GM21390 (cell line): ENCODE measurements around the gene PBX4.

Experiments
- ATAC-seq: cut with Tn5 transposase; IDR thresholded peaks from one replicate; pipeline ENCODE4 v1.9.1; 2021; ENCODE audit not compliant: unreplicated experiment

Gene PBX4

DNA sequence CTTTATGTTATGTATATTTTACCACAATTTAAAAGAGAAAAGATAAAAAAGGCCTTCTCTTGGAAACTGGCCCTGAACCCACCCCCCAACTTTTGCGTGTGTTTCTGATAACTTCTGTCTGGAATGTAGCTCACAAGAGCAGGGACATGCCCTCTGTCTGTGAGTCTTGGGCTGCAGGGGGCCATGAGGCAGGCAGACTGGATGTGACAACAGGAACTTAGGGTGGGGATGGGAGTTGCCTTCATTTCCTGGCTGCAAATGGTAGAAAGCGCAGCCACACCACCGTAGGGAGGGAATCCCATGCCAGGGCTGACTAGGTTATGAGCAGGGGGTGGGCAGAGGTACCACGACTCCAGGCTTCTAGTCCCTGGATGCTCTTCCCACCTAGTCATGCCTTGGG, 58.6 kb downstream of the PBX4 start:
- ATAC-seq, result no peak

DNA sequence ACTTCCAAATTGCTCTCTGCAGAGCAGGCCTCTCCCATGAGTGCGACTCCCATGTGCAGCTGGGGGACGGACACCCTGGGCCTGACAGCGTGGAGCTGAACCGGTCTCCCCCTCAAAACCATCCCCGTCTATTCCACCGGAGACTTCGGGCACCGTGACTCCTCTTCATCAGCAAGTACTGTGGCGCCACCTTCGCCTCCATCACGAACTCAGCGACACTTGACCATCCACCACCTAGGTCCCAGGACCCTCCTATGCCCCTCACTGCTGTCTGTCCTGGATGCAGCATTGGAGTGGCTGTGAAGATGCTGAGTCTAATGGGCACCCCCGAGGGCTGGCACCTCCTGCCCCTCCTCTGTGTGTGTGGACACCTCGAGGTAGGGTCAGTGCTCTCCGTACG, 59.9 kb downstream of the PBX4 start:
- no peak for ATAC-seq

DNA sequence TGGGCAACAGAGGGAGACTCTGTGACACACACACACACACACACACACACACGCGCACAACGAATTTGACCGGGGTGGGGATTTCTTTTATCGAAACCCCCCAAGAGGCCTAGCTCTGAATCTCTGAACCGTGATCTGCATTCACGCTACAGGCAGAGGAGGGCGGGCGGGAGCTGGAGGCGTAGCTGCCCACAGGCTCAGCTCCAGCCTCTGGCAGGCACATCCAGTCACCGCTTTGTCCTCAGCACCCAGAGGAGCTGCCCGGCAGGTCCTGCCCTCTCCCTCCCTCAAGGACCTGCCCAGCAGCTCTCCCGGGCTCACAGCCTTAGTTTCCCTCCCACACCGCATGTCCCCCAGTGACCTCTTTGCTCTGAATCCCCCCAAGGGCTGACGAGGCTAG, 60.4 kb downstream of the PBX4 start:
- ATAC-seq, result no peak

- no peak for ATAC-seq
Measured at GRCh38 chr19:19554074-19555023, 64.1 kb downstream of the PBX4 start.

GRCh38 chr19:19553670-19554069, 64.8 kb downstream of the PBX4 start:
- ATAC-seq, result no peak

DNA sequence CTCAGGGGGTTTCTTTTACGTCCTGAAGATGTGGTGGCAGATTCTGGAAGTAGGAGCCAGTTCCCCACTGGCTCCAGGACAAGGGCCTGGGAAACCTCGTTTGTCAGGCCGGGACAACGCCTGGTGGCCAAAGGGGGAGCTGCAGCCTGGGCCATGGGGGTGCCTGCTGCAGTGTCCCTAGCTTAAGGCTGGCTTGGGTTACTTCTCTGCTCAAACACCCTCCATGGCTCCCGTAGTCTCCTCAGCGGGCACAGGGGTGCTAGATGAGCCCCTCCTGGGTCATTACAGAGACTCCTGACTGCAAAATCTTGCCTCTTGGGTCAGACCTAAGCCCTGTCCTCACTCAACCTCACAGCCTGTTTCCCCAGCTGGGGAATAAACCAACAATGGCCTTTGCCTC, 65.7 kb downstream of the PBX4 start:
- ATAC-seq, result no peak

DNA sequence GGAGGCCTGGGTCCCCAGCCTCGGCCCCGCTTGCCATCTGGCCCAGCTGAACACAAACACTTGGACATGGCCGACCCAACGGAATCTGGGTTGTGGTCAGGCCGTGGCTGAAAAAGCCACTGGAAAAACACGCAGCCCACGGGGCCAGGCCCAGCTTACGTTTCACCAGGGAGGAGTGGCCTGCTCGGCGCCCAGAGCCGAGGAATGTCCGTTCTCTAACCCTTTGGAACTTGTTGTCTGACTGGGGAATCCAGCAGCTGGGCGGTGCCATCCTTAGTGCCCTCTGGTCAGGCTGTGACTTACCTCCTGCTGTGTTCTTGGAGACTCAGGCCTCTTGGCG, 66.7 kb downstream of the PBX4 start:
- no peak for ATAC-seq

DNA sequence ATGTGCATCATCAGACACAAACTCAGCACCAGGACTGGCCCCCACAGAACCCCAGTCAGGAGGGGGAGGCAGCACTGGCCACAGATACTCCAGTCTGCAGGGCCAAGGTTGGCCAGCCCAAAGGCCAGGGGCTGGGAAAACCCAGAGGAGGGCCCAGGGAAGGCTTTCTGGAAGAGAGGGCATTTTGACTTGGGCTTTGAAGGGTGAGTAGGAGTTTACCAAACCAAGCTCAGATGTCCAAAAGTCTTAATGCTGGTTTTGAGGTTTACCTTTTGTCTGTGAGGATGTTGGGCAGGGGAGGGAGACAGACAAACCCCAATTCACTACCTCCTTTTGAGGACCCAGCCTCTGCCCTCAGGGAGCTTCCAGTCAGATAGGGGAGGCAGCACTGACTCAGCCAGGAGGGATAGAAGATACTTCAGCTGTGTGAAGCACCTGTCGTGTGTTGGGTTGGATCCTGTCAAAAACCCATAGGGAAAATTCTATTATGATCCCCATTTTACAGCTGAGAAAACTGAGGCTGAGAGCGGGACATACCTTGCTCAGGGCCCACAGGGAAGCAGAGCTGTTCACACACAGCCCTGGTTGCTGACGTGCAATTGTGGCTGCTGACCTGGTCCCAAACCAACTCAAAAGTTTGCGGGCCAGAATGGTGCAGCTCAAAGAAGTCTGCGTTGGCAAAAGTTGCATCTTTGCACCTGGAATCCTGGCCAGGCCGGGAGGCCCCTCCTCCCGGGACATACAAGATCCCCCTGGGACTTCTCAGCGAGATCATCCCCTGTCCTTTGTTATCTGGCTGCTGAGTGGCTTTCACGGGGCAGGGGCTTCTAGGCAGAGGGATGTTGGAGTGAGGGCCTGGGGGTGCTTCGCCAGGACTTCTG, 67.3 kb downstream of the PBX4 start:
- ATAC-seq, result no peak

DNA sequence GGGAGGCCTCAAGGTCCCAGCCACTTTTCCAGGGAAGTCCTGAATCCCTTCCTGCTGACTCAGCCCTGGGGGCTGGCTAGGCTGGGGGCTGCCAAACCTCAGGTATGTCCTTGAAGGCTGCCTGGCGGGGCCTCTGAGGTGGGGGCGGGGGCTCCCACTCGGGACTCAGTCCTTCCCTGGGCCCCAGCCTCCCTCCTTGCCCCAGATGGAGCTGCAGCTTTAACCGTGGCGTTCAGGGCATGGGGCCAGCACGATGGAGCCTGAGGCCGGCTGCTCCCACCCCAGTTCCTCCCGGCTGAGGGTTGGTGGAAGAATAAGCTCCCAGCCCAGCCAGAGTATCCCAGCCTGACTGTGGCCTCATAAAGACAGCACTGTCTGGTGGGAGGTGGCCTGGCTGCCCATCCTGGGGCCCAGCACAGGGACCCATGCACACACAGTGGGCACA, 68.0 kb downstream of the PBX4 start:
- no peak for ATAC-seq

DNA sequence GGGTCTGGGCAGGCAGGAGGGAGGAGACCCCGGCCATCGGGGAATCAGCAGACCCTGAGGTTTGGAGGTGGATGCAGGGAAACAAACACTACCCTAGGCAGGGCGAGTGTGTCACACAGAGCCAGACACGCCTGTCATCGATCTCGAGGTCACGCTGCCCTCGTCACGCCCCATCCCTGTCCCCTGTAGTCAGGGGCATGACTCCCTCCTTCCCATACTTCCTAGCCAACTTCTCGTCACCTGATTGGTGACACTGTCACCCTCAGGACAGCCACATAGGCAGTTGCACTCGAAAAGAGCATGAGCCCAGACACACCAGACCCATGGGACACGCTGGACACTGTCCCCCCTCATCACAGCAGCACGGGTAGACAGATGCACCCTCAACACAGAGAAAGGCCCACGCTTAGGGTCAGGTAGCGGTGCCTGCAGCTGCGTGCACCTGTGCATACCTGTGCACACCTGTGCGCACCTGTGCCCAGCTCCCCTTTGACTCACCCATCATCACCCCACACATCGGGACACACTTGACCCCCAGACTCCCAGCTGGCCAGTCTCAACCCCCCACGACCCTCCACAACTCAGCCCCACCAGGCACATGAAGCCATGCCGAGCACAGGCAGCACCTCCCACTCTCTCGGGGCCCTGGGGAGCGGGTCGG, 68.6 kb downstream of the PBX4 start:
- no peak for ATAC-seq

DNA sequence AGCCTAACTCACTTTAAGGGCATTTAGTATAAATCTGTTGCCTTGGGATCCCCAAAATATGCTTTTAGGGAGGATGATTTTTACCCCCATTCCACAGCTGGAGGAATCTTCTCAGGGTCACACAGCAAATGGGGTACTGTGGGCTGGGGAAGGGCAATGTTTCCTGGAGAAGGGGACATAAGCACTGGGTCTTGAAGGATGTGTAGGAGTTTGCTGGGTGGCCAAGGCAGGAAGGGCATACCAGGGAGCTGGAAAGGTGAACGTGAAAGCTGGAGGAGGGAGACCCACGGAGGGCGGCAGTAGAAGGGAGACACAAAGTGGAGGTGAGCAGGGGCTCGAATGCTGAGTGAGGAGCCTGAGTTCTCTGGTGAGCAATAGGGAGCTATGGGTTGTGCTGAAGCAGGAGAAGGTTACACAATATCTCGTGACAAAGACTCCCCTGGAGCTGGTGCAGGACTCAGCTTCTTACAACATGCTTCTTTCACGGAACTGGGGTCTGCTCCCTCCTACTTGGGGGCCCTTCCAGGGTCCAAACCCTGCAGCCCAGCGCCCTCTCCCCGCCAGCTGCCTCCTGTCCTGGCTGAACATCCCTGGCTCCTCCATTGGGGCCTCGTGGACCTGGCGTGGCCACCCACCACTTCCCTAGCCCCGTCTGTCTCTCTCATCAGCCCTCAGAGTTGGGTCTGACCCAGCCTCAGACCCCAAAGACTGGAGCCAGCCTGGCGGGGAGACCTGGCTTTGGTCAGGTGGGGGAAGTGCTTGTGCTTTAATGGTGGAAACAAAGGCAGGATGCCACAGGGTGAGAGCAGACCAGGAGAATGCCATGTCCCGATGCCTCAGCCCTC, 69.3 kb downstream of the PBX4 start:
- ATAC-seq, result no peak

- ATAC-seq, result no peak
Measured at GRCh38 chr19:19547674-19548336, 70.7 kb downstream of the PBX4 start.

- no peak for ATAC-seq
Measured at GRCh38 chr19:19546751-19547162, 71.7 kb downstream of the PBX4 start.

DNA sequence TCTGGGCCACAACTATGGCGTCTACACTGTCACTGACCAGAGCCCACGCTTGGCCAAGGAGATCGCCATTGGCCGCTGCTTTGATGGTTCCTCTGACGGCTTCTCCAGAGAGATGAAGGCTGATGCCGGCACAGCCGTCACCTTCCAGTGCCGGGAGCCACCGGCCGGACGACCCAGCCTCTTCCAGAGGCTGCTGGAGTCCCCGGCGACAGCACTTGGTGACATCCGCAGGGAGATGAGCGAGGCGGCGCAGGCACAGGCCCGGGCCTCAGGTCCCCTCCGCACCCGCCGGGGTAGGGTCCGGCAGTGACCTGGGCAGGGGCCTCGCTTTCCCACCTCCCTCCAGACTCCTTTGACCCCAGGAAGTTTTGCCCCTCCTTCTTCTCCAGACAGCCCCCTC, 72.8 kb downstream of the PBX4 start:
- ATAC-seq, result no peak

- no peak for ATAC-seq
Measured at GRCh38 chr19:19544954-19545591, 73.4 kb downstream of the PBX4 start.

DNA sequence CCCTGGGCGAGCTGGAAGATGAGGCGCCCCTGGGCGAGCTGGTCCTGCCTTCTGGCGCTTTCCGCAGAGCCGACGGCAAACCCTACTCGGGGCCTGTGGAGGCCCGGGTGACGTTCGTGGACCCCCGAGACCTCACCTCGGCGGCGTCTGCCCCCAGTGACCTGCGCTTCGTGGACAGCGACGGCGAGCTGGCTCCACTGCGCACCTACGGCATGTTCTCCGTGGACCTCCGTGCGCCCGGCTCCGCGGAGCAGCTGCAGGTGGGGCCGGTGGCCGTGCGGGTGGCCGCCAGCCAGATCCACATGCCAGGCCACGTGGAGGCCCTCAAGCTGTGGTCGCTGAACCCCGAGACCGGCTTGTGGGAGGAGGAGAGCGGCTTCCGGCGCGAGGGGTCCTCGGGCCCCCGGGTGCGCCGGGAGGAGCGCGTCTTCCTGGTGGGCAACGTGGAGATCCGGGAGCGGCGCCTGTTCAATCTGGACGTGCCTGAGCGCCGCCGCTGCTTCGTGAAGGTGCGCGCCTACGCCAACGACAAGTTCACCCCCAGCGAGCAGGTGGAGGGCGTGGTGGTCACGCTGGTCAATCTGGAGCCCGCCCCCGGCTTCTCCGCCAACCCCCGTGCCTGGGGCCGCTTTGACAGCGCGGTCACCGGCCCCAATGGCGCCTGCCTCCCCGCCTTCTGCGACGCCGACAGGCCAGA, 74.1 kb downstream of the PBX4 start:
- no peak for ATAC-seq

DNA sequence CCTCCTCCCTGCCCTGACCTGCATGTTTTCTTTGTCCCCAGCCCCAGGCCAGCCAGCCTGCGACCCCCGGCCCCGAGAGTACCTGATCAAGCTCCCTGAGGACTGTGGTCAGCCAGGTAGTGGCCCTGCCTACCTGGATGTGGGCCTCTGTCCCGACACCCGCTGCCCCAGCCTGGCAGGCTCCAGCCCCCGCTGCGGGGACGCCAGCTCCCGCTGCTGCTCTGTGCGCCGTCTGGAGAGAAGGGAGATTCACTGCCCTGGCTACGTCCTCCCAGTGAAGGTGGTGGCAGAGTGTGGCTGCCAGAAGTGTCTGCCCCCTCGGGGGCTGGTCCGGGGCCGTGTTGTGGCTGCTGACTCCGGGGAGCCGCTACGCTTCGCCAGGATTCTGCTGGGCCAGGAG, 74.8 kb downstream of the PBX4 start:
- no peak for ATAC-seq

- ATAC-seq, result no peak
Measured at GRCh38 chr19:19543101-19543500, 75.4 kb downstream of the PBX4 start.

DNA sequence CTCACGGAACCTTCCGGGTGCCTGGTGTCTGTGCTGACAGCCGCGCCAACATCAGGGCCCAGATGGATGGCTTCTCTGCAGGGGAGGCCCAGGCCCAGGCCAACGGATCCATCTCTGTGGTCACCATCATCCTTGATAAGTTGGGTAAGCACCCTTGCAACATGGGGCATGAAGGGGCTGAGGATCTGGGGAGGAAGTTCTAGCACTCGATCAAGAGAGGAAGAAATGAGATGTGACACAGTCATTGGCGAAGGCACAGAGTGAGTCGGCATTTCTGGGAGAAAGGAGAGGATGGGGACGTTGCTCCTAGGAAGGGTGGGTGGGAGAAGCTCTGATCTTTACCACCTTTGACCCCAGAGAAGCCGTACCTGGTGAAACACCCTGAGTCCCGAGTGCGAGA, 76.0 kb downstream of the PBX4 start:
- no peak for ATAC-seq
